Smooth muscle cell (in vitro differentiated cells): Measurements from ENCODE around the gene RMI2. TPM values are rescaled to one million over a fixed set of nuclear protein-coding genes. Genes with fewer than 3 reads are reported as not detected.

Source experiments
- DNase-seq: peaks from one replicate; lab custom pipeline; 2025; ENCODE audit not compliant: unreplicated experiment; lab: John Stamatoyannopoulos, UW
- H2AFZ ChIP-seq: fragments of 200-600 bp; sonication (generic); 2 replicates; pipeline ENCODE4 v1.6.0; 2016; ENCODE audit warnings: antibody characterized with exemption, low read depth, mild to moderate bottlenecking
- H3F3A ChIP-seq: fragments of 200-600 bp; sonication (generic); 2 replicates; pipeline ENCODE4 v1.6.0; 2017; ENCODE audit warnings: antibody characterized with exemption, low read depth
- H3K27ac ChIP-seq: fragments of 200-600 bp; sonication (generic); 2 replicates; pipeline ENCODE4 v1.5.1; 2016; ENCODE audit warnings: low read depth, mild to moderate bottlenecking
- H3K27me3 ChIP-seq: fragments of 200-600 bp; sonication (generic); 2 replicates; pipeline ENCODE4 v1.6.1; 2016; ENCODE audit warnings: low read depth, mild to moderate bottlenecking
- H3K36me3 ChIP-seq: fragments of 200-600 bp; sonication (generic); 2 replicates; pipeline ENCODE4 v1.5.1; 2016; ENCODE audit warnings: low read depth
- H3K4me1 ChIP-seq: fragments of 200-600 bp; sonication (generic); 2 replicates; pipeline ENCODE4 v1.5.1; 2016; ENCODE audit warnings: low read depth
- H3K4me2 ChIP-seq: fragments of 200-600 bp; sonication (generic); 2 replicates; pipeline ENCODE4 v1.6.0; 2016; ENCODE audit warnings: mild to moderate bottlenecking
- H3K4me3 ChIP-seq: fragments of 200-600 bp; sonication (generic); 2 replicates; pipeline ENCODE4 v1.5.1; 2016; ENCODE audit warnings: mild to moderate bottlenecking
- H3K79me2 ChIP-seq: fragments of 200-600 bp; sonication (generic); 2 replicates; pipeline ENCODE4 v1.6.0; 2016; ENCODE audit warnings: low read depth, mild to moderate bottlenecking
- H3K9ac ChIP-seq: fragments of 200-600 bp; sonication (generic); 2 replicates; pipeline ENCODE4 v1.6.0; 2016; ENCODE audit warnings: low read depth
- H3K9me3 ChIP-seq: fragments of 200-600 bp; sonication (generic); replicated peaks from 2 replicates; pipeline ENCODE4 v1.5.1; 2016; ENCODE audit warnings: low read depth
- H4K20me1 ChIP-seq: fragments of 200-600 bp; sonication (generic); 2 replicates; pipeline ENCODE4 v1.6.0; 2016; ENCODE audit warnings: low read depth
- WGBS: methylation state at CpG from one replicate; pipeline ENCODE4 v1.1.7; 2016; ENCODE audit warnings: low lambda C conversion rate; 5-methylcytosine and 5-hydroxymethylcytosine counted together
- polyA plus RNA-seq: library from polyadenylated mRNA; unstranded; fragments of >200 nt; fragmentation: Nextera tagmentation; extraction: Ambion mirVana; gene quantifications from 2 replicates; pipeline ENCODE4 v1.2.1, GENCODE V29; 2016
- total RNA-seq: library from RNA; depleted of rRNA; stranded (reverse); fragments of >200 nt; gene quantifications from 2 replicates; pipeline ENCODE4 v1.2.3, GENCODE V29; 2014
- TF ChIP-seq, protein P1 (sequence below): fragments of 200-600 bp; sonication (generic); IDR thresholded peaks from 2 replicates; pipeline ENCODE4 v1.5.1; 2017; ENCODE audit warnings: borderline replicate concordance, mild to moderate bottlenecking, antibody characterized with exemption; ENCODE audit not compliant: insufficient read depth, poor library complexity, severe bottlenecking

Gene RMI2
- total and polyA plus RNA-seq, 2 experiments from 2014 or later: 6.1 to 11.3 TPM

- H3K4me3 ChIP-seq: no peak overlapping the region
- no peaks in the 10 kb centered on the region for H3K27me3 ChIP-seq
- H3F3A ChIP-seq: no peaks in the 10 kb centered on the region
- no peaks in the 10 kb centered on the region for H3K4me1 ChIP-seq
- no peak overlapping the region for H3K9ac ChIP-seq
- no peak overlapping the region for H3K4me2 ChIP-seq
- H2AFZ ChIP-seq: no peak overlapping the region
- TF ChIP-seq, protein P1, sequence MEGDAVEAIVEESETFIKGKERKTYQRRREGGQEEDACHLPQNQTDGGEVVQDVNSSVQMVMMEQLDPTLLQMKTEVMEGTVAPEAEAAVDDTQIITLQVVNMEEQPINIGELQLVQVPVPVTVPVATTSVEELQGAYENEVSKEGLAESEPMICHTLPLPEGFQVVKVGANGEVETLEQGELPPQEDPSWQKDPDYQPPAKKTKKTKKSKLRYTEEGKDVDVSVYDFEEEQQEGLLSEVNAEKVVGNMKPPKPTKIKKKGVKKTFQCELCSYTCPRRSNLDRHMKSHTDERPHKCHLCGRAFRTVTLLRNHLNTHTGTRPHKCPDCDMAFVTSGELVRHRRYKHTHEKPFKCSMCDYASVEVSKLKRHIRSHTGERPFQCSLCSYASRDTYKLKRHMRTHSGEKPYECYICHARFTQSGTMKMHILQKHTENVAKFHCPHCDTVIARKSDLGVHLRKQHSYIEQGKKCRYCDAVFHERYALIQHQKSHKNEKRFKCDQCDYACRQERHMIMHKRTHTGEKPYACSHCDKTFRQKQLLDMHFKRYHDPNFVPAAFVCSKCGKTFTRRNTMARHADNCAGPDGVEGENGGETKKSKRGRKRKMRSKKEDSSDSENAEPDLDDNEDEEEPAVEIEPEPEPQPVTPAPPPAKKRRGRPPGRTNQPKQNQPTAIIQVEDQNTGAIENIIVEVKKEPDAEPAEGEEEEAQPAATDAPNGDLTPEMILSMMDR: no peak
- no peaks in the 10 kb centered on the region for H3K79me2 ChIP-seq
- H4K20me1 ChIP-seq: no peaks in the 10 kb centered on the region
- no peaks in the 10 kb centered on the region for H3K9me3 ChIP-seq
- no peaks in the 10 kb centered on the region for H3K36me3 ChIP-seq
- no peak for DNase-seq
- WGBS: 82% methylated on average over 3 of the region's 3 CpGs
- no peak overlapping the region for H3K27ac ChIP-seq
Observed at GRCh38 chr16:11394593-11394960, 49.3 kb downstream of the RMI2 start.

DNA sequence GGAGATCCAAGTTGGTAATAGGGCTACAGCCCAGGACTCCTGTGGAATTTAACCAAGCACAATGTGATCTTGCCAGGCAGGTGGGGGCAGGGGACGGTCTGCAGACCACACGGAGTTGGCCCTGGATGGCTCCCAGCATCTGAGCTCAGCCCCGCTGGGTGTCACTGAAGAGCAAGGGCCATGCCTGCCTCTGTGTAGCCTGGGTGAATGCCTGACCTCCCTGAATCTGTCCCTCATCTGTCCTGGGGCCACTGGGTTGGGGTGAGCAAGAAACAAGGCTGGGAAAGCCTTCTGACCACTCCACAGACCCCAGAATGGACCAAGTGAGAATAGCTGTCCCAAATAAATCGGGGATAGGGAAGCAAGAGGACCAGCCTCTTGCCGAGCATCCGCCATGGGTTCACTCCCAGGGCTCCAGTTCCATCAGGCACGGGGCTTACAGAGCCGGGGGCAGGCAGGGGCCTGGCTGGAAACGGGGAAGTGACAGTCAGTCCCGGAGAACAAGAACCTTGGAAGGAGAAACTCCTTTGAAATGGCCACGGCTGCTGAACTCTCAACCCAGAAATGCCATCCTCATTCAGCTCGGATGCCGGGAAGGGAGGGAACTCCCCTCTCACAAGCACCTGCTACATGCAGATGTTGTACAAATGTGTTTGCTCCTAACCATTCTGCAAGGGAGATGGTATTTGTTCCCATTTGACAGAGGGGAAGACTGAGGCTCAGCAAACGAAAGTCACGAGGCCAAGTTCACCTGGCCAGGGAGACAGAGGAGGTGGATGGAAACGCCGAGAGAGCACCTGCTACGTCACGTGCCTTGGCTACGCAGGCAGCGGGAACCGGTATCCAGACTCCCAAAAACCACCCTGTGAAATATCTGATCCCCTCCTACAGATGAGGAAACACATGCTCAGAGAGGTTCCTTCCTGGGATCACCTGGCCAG lies 50.0 kb downstream of the RMI2 start:
- Histone ChIP-seq H3K27ac (no peak overlapping the region), H3F3A (no peaks in the 10 kb centered on the region)
- 75% methylated on average over 22 of the region's 22 CpGs for WGBS

GRCh38 chr16:11395949-11396240 lies 50.6 kb downstream of the RMI2 start:
- Histone ChIP-seq H3K36me3 (no peaks in the 10 kb centered on the region), H3K9ac (no peak overlapping the region), H3K79me2 (no peaks in the 10 kb centered on the region), H3K27me3 (no peaks in the 10 kb centered on the region), H3K4me1 (no peaks in the 10 kb centered on the region), H3K4me2 (no peak overlapping the region), H2AFZ (no peak overlapping the region), H3K4me3 (no peak overlapping the region), H3F3A (no peaks in the 10 kb centered on the region), H3K9me3 (no peaks in the 10 kb centered on the region), H4K20me1 (no peaks in the 10 kb centered on the region), H3K27ac (no peak overlapping the region)
- TF ChIP-seq, protein P1: no peak
- WGBS: 31% methylated on average over 3 of the region's 3 CpGs
- DNase-seq: no peak

More for the DNA sequence above, 50.0 kb downstream of the RMI2 start:
- no peak overlapping the region for H3K4me2 ChIP-seq
- H3K79me2 ChIP-seq: no peaks in the 10 kb centered on the region
- H3K4me3 ChIP-seq: no peak overlapping the region
- no peaks in the 10 kb centered on the region for H3K36me3 ChIP-seq
- no peaks in the 10 kb centered on the region for H3K27me3 ChIP-seq
- H3K9me3 ChIP-seq: no peaks in the 10 kb centered on the region
- TF ChIP-seq, protein P1: no peak
- H3K4me1 ChIP-seq: no peaks in the 10 kb centered on the region
- H3K9ac ChIP-seq: no peak overlapping the region
- H4K20me1 ChIP-seq: no peaks in the 10 kb centered on the region
- no peak overlapping the region for H2AFZ ChIP-seq
- no peak for DNase-seq
